Neural progenitor cell (in vitro differentiated cells): ENCODE data around the gene ZMYND8. TPM values are rescaled to one million over a fixed set of nuclear protein-coding genes. Genes with fewer than 3 reads are reported as not detected.

Experiments used
- DNase-seq: peaks from one replicate; pipeline ENCODE4 v3.0.0-alpha.2; 2016; ENCODE audit warnings: low spot score
- H2AFZ ChIP-seq: fragments of 200-600 bp; sonication (generic); replicated peaks from 2 replicates; pipeline ENCODE4 v1.6.1; 2016; ENCODE audit warnings: antibody characterized with exemption
- H3F3A ChIP-seq: fragments of 200-600 bp; sonication (generic); 2 replicates; pipeline ENCODE4 v1.6.1; 2016; ENCODE audit warnings: antibody characterized with exemption, low read depth
- H3K27ac ChIP-seq: fragments of 200-600 bp; sonication (generic); 2 replicates; pipeline ENCODE4 v1.5.1; 2016; ENCODE audit warnings: mild to moderate bottlenecking
- H3K27me3 ChIP-seq: fragments of 200-600 bp; sonication (generic); 2 replicates; pipeline ENCODE4 v1.6.1; 2016; ENCODE audit warnings: mild to moderate bottlenecking, moderate library complexity
- H3K36me3 ChIP-seq: fragments of 200-600 bp; sonication (generic); 2 replicates; pipeline ENCODE4 v1.5.1; 2016
- H3K4me1 ChIP-seq: fragments of 200-600 bp; sonication (generic); 2 replicates; pipeline ENCODE4 v1.6.1; 2016; ENCODE audit warnings: mixed run types
- H3K4me2 ChIP-seq: fragments of 200-600 bp; sonication (generic); 2 replicates; pipeline ENCODE4 v1.6.1; 2016
- H3K4me3 ChIP-seq: fragments of 200-600 bp; sonication (generic); 2 replicates; pipeline ENCODE4 v1.5.1; 2016
- H3K79me2 ChIP-seq: fragments of 200-600 bp; sonication (generic); 2 replicates; pipeline ENCODE4 v1.6.1; 2016; ENCODE audit warnings: low read depth
- H3K9ac ChIP-seq: fragments of 200-600 bp; sonication (generic); 2 replicates; pipeline ENCODE4 v1.6.1; 2016
- H3K9me3 ChIP-seq: fragments of 200-600 bp; sonication (generic); 2 replicates; pipeline ENCODE4 v1.5.1; 2016; ENCODE audit warnings: low read depth
- H4K20me1 ChIP-seq: fragments of 200-600 bp; sonication (generic); 2 replicates; pipeline ENCODE4 v1.6.1; 2016; ENCODE audit warnings: low read depth
- H3K27ac Mint-ChIP-seq: 3 replicates; pipeline ENCODE4 v1.8.0; 2021; ENCODE audit warnings: mixed read lengths
- H3K27me3 Mint-ChIP-seq: 2 replicates; pipeline ENCODE4 v1.8.0; 2022; ENCODE audit warnings: low read depth, mild to moderate bottlenecking, inconsistent platforms, moderate library complexity, mixed read lengths; ENCODE audit not compliant: insufficient read depth
- H3K36me3 Mint-ChIP-seq: 3 replicates; pipeline ENCODE4 v1.8.0; 2021; ENCODE audit warnings: mixed read lengths
- H3K4me1 Mint-ChIP-seq: 3 replicates; pipeline ENCODE4 v1.8.0; 2021; ENCODE audit warnings: mixed read lengths
- H3K4me3 Mint-ChIP-seq: 3 replicates; pipeline ENCODE4 v1.8.0; 2021; ENCODE audit warnings: mild to moderate bottlenecking, moderate library complexity, mixed read lengths
- H3K9me3 Mint-ChIP-seq: 3 replicates; pipeline ENCODE4 v1.8.0; 2020; ENCODE audit warnings: mixed read lengths
- EZH2 ChIP-seq: fragments of 200-600 bp; sonication (generic); IDR thresholded peaks from 2 replicates; pipeline ENCODE4 v1.6.1; 2017; ENCODE audit warnings: antibody characterized with exemption, mild to moderate bottlenecking, moderate library complexity
- EZH2phosphoT487 ChIP-seq: fragments of 200-600 bp; sonication (generic); IDR thresholded peaks from 2 replicates; pipeline ENCODE4 v1.6.1; 2017; ENCODE audit warnings: antibody characterized with exemption
- total RNA-seq: library from RNA; depleted of rRNA; stranded (reverse); fragments of >200 nt; gene quantifications from 2 replicates; pipeline ENCODE4 v1.2.3, GENCODE V29; 2015; ENCODE audit warnings: low replicate concordance
- TF ChIP-seq, protein P1 (sequence below): fragments of 200-600 bp; sonication (generic); IDR thresholded peaks from 2 replicates; pipeline ENCODE4 v1.5.1; 2017; ENCODE audit warnings: antibody characterized with exemption, mild to moderate bottlenecking

The ZMYND8 gene
- total RNA-seq, 1 donor from 2014 or later, result 59.4 TPM

- peaks cover 47% of the 10 kb centered on the region for H3K36me3 Mint-ChIP-seq
- no peak overlapping the region for H3K9ac ChIP-seq
- H3K36me3 ChIP-seq, result peaks cover 10% of the 10 kb centered on the region
Observed at GRCh38 chr20:47224300-47224791, 132.2 kb downstream of the ZMYND8 start.

DNA sequence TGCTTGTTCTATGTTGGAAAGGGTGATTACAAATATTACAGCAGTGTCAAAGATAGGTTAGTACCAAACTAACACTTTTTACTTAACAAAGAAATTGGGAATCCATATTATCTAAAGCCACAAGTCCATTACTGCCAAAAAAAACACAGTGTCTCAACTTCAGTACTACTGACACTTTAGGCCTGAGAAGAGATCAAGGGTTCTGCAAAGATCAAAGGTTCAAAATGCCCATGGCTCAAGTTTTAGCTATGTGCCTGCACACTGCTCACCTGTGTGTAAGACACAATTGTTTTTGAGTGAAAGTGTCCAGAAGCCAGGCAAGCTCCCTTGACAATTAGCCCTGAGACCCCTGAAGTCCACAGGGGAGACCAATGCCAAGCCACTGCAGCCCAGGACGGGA is 132.6 kb downstream of the ZMYND8 start:
- no peak overlapping the region for H2AFZ ChIP-seq
- no peak overlapping the region for H3K27ac ChIP-seq
- Mint-ChIP-seq H3K27me3 (peaks cover 4% of the 10 kb centered on the region), H3K4me3 (no peak overlapping the region), H3K36me3 (peaks cover 46% of the 10 kb centered on the region), H3K9me3 (no peaks in the 10 kb centered on the region), H3K4me1 (peaks cover 3% of the 10 kb centered on the region), H3K27ac (no peak overlapping the region)
- no peak for DNase-seq
- no peak overlapping the region for H3K4me3 ChIP-seq
- peaks cover 5% of the 10 kb centered on the region for H4K20me1 ChIP-seq
- no peak for TF ChIP-seq EZH2phosphoT487
- TF ChIP-seq EZH2, result no peak
- TF ChIP-seq, protein P1, sequence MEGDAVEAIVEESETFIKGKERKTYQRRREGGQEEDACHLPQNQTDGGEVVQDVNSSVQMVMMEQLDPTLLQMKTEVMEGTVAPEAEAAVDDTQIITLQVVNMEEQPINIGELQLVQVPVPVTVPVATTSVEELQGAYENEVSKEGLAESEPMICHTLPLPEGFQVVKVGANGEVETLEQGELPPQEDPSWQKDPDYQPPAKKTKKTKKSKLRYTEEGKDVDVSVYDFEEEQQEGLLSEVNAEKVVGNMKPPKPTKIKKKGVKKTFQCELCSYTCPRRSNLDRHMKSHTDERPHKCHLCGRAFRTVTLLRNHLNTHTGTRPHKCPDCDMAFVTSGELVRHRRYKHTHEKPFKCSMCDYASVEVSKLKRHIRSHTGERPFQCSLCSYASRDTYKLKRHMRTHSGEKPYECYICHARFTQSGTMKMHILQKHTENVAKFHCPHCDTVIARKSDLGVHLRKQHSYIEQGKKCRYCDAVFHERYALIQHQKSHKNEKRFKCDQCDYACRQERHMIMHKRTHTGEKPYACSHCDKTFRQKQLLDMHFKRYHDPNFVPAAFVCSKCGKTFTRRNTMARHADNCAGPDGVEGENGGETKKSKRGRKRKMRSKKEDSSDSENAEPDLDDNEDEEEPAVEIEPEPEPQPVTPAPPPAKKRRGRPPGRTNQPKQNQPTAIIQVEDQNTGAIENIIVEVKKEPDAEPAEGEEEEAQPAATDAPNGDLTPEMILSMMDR, result no peak
- peaks cover 10% of the 10 kb centered on the region for H3K36me3 ChIP-seq
- peaks cover 16% of the 10 kb centered on the region for H3K79me2 ChIP-seq
- H3F3A ChIP-seq, result peaks cover 22% of the 10 kb centered on the region
- H3K9me3 ChIP-seq, result no peaks in the 10 kb centered on the region
- no peak overlapping the region for H3K4me2 ChIP-seq
- no peak overlapping the region for H3K9ac ChIP-seq
- no peaks in the 10 kb centered on the region for H3K4me1 ChIP-seq
- H3K27me3 ChIP-seq, result no peaks in the 10 kb centered on the region

More at GRCh38 chr20:47224300-47224791, 132.2 kb downstream of the ZMYND8 start:
- no peak overlapping the region for H3K4me2 ChIP-seq
- H3K4me3 ChIP-seq, result no peak overlapping the region
- no peak overlapping the region for H3K27ac Mint-ChIP-seq
- H3K79me2 ChIP-seq, result peaks cover 13% of the 10 kb centered on the region
- H3K4me1 ChIP-seq, result no peaks in the 10 kb centered on the region
- no peak overlapping the region for H3K4me3 Mint-ChIP-seq
- peaks cover 22% of the 10 kb centered on the region for H3F3A ChIP-seq
- no peaks in the 10 kb centered on the region for H3K9me3 Mint-ChIP-seq
- no peak for DNase-seq
- peaks cover 3% of the 10 kb centered on the region for H3K4me1 Mint-ChIP-seq
- H3K27me3 Mint-ChIP-seq, result peaks cover 4% of the 10 kb centered on the region
- H3K9me3 ChIP-seq, result no peaks in the 10 kb centered on the region
- H3K27ac ChIP-seq, result no peak overlapping the region
- peaks cover 5% of the 10 kb centered on the region for H4K20me1 ChIP-seq
- TF ChIP-seq, protein P1, result no peak
- TF ChIP-seq EZH2 (no peak), EZH2phosphoT487 (no peak)
- no peak overlapping the region for H2AFZ ChIP-seq
- no peaks in the 10 kb centered on the region for H3K27me3 ChIP-seq

GRCh38 chr20:47222468-47223119 is 133.9 kb downstream of the ZMYND8 start:
- Histone ChIP-seq H3K27me3 (no peaks in the 10 kb centered on the region), H3K27ac (no peak overlapping the region), H4K20me1 (peaks cover 5% of the 10 kb centered on the region), H2AFZ (no peak overlapping the region), H3F3A (peaks cover 19% of the 10 kb centered on the region), H3K79me2 (peaks cover 28% of the 10 kb centered on the region), H3K4me1 (no peaks in the 10 kb centered on the region), H3K9me3 (no peaks in the 10 kb centered on the region), H3K9ac (no peak overlapping the region), H3K36me3 (peaks cover 14% of the 10 kb centered on the region), H3K4me2 (no peak overlapping the region), H3K4me3 (no peak overlapping the region)
- TF ChIP-seq EZH2, result no peak
- TF ChIP-seq, protein P1, result no peak
- TF ChIP-seq EZH2phosphoT487, result no peak
- H3K9me3 Mint-ChIP-seq, result no peaks in the 10 kb centered on the region
- peaks cover 4% of the 10 kb centered on the region for H3K27me3 Mint-ChIP-seq
- no peak overlapping the region for H3K27ac Mint-ChIP-seq
- peaks cover 53% of the 10 kb centered on the region for H3K36me3 Mint-ChIP-seq
- H3K4me1 Mint-ChIP-seq, result peaks cover 3% of the 10 kb centered on the region
- no peak for DNase-seq
- no peak overlapping the region for H3K4me3 Mint-ChIP-seq
